NCI-H774 (cell line): ENCODE data around the gene CDHR2.
"Not testable (repeated sequence)": the region's sequence is repeated elsewhere in the genome, so short reads cannot be mapped to it uniquely, and the experiment has no call there.

Source experiments
- DNase-seq: peaks from one replicate; lab custom pipeline; 2025; lab: John Stamatoyannopoulos, UW

Gene CDHR2

GRCh38 chr5:176596689-176597416, 47.7 kb downstream of the CDHR2 start:
- DNase-seq, result no peak

- no peak for DNase-seq
Measured at GRCh38 chr5:176597417-176598389, 48.6 kb downstream of the CDHR2 start.

- DNase-seq, result not testable (repeated sequence)
Measured at GRCh38 chr5:176599749-176600430, 50.7 kb downstream of the CDHR2 start.

- DNase-seq, result no peak
Measured at GRCh38 chr5:176601901-176602482, 52.9 kb downstream of the CDHR2 start.

- DNase-seq, result no peak
Measured at GRCh38 chr5:176603091-176603490, 53.9 kb downstream of the CDHR2 start.

- no peak for DNase-seq
Measured at GRCh38 chr5:176606032-176606431, 56.9 kb downstream of the CDHR2 start.

GRCh38 chr5:176606875-176607274, 57.7 kb downstream of the CDHR2 start:
- no peak for DNase-seq

GRCh38 chr5:176608142-176608705, 59.1 kb downstream of the CDHR2 start:
- DNase-seq, result no peak

- no peak for DNase-seq
Measured at GRCh38 chr5:176608937-176609723, 60.0 kb downstream of the CDHR2 start.

- peak; percentile 74 for DNase-seq
Measured at GRCh38 chr5:176609724-176610434, 60.7 kb downstream of the CDHR2 start, which contains the start of gene GPRIN1. TSS of gene GPRIN1 (minus strand) at chr5:176610156. CDS start at chr5:176599834, 10,322 bp downstream.

- peak; percentile 37 for DNase-seq
Measured at GRCh38 chr5:176610435-176610773, 61.3 kb downstream of the CDHR2 start.

GRCh38 chr5:176611435-176611834, 62.3 kb downstream of the CDHR2 start:
- DNase-seq, result no peak

GRCh38 chr5:176612008-176612407, 62.9 kb downstream of the CDHR2 start:
- no peak for DNase-seq

- no peak for DNase-seq
Measured at GRCh38 chr5:176612855-176613254, 63.7 kb downstream of the CDHR2 start.

- DNase-seq, result no peak
Measured at GRCh38 chr5:176614805-176615478, 65.8 kb downstream of the CDHR2 start.

GRCh38 chr5:176616511-176616910, 67.4 kb downstream of the CDHR2 start:
- no peak for DNase-seq

- DNase-seq, result no peak
Measured at GRCh38 chr5:176618783-176619182, 69.6 kb downstream of the CDHR2 start.

- no peak for DNase-seq
Measured at GRCh38 chr5:176619203-176619568, 70.0 kb downstream of the CDHR2 start.

- DNase-seq, result no peak
Measured at GRCh38 chr5:176619569-176620332, 70.6 kb downstream of the CDHR2 start.
